Measurements from ENCODE around the gene NALCN. TPM values are rescaled to one million over a fixed set of nuclear protein-coding genes. Genes with fewer than 3 reads are reported as not detected.
A peak's percentile ranks its signal among the peaks of the same experiment; 100 is the strongest.

Gene NALCN
- total RNA-seq, 1 donor from 2014 or later = 2.7 TPM

- DNase-seq (ENCODE audit: low read depth) = no peak
These were observed 73.0 kb downstream of the NALCN start for GRCh38 chr13:101343128-101343787.

GRCh38 chr13:101341464-101341863 lies 74.8 kb downstream of the NALCN start:
- DNase-seq (ENCODE audit: low read depth) = no peak

- no peak for DNase-seq (ENCODE audit: low read depth)
These were observed 77.1 kb downstream of the NALCN start for GRCh38 chr13:101339202-101339601.

GRCh38 chr13:101332583-101332982 lies 83.7 kb downstream of the NALCN start:
- DNase-seq (ENCODE audit: low read depth) = no peak

- DNase-seq (ENCODE audit: low read depth) = peak; percentile 67
These were observed 84.6 kb downstream of the NALCN start for GRCh38 chr13:101331731-101332130.

- no peak for DNase-seq (ENCODE audit: low read depth)
These were observed 88.4 kb downstream of the NALCN start for GRCh38 chr13:101327871-101328270.

- DNase-seq (ENCODE audit: low read depth) = peak; percentile 41
These were observed 89.6 kb downstream of the NALCN start for GRCh38 chr13:101326710-101327109.

DNA sequence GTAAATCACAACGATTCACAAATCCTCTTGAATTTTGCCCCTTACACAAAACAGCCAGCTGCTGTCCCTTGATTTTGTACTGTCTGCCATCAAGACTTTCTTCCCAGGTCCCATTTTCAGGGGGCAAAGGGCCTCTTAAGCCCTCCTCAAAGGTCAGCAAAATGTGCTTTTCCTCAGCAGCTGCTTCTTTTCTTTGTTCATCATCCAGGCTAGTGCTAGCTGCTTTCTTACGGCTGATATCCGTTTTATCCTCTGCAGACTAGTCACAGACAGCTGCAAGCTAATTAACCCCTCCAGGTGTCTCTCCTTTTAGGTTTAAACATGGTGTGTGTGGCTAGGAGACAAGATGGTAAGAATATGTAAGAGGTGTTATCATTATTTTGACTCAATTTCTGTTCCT lies 90.9 kb downstream of the NALCN start:
- DNase-seq (ENCODE audit: low read depth) = peak; percentile 68

DNA sequence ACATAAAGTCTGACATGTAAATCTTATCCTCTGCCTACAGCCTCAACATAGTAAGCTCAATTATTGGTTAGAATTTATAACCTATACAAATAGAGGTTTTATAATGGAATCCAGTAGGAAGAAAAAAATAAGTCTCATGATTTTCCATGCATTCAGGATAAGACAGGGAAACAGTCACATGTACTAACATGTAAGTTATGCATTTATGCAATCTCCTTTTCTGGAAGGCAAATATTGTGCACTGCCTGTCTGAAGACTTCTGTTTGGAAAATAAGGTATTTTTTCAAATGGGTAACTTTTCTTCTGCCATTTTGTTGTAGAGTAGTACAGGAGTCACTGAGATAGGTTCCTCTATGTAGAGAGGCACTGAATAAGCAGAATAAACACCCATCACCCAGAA lies 92.7 kb downstream of the NALCN start:
- DNase-seq (ENCODE audit: low read depth) = no peak

DNA sequence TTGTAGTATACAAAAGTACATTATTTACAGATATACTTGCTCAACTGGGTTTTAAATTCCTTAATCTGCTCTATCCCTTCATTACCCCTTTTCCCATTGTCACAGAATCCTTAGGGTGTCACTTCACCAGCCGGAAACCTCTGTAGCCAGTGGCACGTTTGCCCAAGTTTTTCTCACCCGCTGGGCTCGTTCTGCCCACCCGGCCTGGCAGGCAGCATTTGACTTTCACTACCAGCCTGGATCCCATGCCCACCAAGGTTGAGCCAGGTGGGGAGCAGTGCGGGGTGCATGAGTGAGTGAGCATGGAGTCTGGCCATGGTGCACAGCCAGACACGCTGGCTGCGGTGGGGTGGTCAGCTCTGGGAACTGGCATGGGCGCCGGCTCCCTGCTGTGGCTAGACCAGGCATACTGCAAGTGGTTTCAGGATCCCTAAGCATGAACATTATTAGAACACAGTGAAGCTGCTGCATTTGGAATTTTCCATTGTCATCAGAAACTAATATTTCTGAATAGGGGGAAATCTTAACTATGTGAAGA lies 98.3 kb downstream of the NALCN start:
- DNase-seq (ENCODE audit: low read depth) = peak; percentile 63

- peak; percentile 29 for DNase-seq (ENCODE audit: low read depth)
These were observed 102.8 kb downstream of the NALCN start for GRCh38 chr13:101313479-101313878.

DNA sequence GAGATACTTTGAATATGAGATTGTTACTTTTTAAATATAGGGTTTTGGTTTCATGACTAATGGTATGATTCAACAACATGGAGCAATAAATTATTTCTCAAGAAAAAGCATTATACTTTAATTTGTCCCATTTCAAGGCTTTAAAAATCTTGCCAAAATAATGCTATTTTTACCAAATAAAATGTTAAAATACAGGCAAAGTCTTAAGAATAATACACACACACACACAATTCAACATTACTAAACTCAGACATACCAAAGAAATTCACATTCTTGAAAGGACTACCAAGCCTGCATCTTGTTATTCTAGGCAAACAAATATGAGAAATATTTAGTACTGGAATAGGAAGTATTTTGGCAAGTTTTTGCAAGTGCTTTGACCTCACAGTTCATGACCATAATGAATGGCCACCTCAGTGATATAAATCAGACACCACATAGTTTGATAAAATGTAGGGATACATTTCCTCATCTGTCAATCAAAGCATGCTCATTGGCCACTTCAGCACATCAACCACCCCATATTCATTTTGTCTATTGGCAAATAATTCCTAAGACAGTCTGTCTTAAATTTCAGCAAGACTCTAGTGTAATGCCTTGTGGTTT lies 107.2 kb downstream of the NALCN start:
- DNase-seq (ENCODE audit: low read depth) = peak; percentile 40

GRCh38 chr13:101308247-101309013 lies 107.9 kb downstream of the NALCN start:
- peak; percentile 31 for DNase-seq (ENCODE audit: low read depth)

GRCh38 chr13:101307181-101307701 lies 109.1 kb downstream of the NALCN start:
- peak; percentile 86 for DNase-seq (ENCODE audit: low read depth)

DNA sequence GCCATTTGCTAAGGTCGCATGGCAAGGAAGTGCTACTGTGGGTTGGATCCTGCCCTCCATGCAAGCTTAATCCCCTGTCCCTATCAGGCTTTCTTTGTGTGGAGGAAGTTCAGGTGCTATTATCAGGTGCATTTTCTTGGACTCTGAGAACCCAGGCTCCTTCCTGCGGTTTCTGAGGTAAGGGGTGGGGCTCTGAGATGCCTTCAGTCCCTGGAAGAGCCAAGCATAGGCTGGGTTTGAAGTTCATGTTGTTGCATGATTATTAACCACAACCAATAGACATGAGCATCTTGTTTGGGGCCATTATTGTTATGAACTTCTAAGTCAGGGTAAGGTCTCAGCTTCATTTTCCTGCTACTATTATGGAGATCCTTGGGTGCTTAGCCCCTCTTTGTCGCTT lies 109.5 kb downstream of the NALCN start:
- DNase-seq (ENCODE audit: low read depth) = no peak

GRCh38 chr13:101305981-101306411 lies 110.3 kb downstream of the NALCN start:
- peak; percentile 93 for DNase-seq (ENCODE audit: low read depth)

DNA sequence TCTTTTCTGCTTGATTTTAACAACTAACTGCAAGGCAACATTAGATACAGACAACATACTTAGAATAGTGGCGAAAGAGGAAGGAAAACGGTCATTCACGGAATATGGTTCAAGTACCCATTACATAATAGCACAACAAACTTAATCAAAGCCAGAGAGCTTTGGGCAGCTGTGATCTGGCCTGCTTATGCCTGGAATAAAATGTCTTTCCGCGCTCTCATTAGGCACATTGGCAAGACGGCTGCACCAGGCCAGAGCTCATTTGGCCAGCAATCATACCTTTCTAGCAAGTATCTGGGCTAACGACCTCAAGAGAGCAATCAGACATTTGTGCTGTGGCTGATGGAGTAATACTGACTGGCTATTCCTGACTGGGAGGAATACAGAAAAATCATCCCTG lies 112.8 kb downstream of the NALCN start:
- DNase-seq (ENCODE audit: low read depth) = no peak

- no peak for DNase-seq (ENCODE audit: low read depth)
These were observed 115.3 kb downstream of the NALCN start for GRCh38 chr13:101301053-101301452.

DNA sequence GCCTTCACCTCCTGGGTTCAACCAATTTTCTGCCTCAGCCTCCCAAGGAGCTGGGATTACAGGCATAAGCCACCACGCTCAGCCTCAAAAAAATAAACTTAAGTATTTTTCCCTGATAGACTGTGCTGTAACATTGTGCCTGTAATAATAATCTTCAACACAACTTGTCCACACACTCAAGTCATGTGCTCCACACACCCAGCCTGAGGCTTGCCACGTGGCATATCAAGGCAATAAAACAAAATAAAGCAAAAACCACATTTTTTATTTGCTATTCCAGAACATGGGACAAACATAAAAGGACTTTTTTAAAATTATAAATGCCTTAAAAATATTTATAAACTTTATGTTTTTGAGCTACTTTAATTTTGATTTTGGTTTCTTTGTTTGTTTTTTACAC lies 115.8 kb downstream of the NALCN start:
- DNase-seq (ENCODE audit: low read depth) = no peak

GRCh38 chr13:101298517-101298916 lies 117.8 kb downstream of the NALCN start:
- DNase-seq (ENCODE audit: low read depth) = no peak

GRCh38 chr13:101297794-101298193 lies 118.5 kb downstream of the NALCN start:
- DNase-seq (ENCODE audit: low read depth) = no peak

GRCh38 chr13:101292711-101293110 lies 123.6 kb downstream of the NALCN start:
- DNase-seq (ENCODE audit: low read depth) = no peak
